Measurements from ENCODE around the gene CDCA4.
"Not testable (repeated sequence)": the region's sequence is repeated elsewhere in the genome, so short reads cannot be mapped to it uniquely, and the experiment has no call there.

CDCA4 gene

DNA sequence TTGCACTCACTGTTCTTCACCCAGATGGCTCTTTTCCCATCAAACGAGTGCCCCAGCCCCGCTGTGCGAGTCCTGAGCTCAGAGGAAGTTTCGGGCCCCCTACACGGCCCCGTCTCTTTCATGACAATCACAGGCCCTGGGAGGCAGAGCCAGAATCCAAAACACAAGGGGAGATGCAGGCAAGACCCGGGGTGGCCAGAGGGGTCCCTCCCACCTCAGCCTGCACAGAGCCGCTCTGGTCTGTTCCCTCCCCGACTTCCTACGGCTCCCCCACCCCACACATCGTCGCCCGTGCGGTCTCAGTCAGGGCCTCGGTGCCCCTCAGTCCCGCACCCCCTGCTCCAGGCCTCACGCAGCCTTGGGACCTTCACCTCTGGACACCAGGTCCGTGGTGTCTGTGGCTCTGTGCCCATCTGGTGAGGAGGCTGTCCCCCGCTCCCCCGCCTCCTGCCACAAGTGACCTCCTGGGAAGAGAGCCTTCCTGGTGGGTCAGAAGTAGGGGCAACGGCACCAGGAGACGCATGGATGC is 35.5 kb upstream of the CDCA4 start:
- no peak for DNase-seq

DNA sequence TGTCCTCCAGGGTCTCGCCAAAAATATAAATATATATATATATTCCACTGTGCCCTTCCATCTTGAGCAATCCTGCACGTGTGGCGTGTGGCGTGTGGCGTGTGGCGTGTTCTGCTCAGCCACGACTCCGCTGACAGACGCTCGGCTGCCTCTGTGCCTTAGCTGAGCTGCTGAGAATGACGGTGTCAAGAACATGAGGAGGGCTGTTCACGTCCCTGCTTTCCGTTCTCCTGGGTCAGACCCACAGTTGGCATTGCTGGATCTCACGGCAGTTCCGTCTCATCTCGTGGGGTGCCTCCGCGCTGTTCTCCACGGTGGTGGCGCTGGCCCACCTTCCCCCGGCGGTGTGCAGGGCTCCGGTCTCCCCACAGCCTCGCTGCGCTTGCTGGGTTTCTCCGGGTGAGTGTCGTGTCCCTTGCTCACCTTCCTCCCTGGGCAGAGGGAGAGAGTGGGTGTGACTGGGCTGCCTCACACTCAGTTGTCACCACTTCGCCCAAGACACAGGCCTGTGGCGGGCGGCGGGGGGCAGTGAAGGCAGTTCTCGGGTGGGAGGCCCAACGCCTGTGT is 34.9 kb upstream of the CDCA4 start:
- no peak for DNase-seq

DNA sequence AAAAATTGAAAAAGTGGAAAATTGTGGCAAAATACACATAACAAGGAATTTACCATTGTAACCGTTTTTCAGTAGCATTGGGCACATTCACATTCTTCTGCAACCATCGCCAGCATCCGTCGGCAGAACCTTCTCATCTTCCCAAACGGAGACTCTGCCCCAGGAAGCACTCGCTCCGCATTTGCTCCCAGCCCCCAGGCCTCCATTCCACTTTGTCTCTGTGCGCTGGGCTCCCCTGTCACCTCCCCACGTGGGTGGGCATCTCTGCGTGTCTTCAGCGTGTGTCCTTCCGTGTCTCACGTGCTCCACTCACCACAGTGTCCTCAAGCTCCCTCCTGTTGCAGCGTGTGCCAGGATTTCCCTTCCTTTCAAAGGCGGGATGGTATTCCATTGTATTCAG is 34.5 kb upstream of the CDCA4 start:
- DNase-seq: no peak

DNA sequence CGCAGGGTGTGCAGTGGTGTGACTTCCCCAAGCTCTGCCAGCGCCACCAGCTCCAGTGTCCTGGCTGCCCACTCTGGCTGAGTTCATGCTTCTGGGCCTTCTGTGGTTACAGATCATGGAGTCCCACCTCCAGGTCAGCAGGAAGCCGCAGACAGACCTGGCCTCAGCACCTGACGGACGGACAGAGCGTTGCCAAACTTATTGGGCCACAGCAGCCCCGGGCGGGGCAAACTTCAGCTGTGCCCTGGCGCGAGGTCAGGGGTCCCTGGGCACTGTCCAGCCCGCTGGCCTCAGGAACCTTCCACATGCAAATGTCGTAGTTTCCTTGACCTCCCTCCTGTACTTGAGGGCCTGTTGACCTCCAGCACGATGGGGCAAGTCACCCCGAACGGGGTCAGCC is 33.1 kb upstream of the CDCA4 start:
- no peak for DNase-seq

DNA sequence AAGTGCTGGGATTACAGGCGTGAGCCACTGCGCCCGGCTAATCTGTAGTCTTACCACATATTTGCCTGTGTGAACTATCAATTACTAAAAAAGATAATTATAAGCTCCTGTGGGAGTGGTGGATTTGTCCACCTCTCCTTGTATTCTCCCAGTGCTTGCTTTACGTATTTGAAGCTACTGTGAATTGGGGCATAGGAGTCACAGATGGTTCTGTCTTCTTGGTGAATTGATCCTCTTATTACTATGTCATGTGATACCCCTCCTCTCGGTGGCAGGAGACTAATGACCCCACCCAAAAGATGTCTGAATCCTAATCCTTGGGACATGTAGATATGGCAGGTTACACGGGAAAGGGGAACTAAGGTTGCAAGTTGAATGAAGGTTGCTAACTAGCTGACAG is 32.5 kb upstream of the CDCA4 start:
- no peak for DNase-seq

DNA sequence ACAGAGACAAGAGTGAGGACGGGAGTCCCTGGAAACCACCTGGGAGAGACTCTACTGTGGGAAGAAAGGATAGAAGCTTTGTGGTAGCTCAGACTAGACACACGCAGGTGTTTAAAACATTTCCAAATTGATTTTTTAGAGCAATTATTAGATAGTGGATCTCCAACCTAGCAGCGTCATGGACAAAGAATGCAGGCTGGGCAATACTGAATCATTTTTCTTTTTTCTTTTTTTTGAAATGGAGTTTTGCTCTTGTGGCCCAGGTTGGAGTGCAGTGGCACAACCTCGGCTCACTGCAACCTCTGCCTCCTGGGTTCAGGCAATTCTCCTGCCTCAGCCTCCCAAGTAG is 31.2 kb upstream of the CDCA4 start:
- no peak for DNase-seq

DNA sequence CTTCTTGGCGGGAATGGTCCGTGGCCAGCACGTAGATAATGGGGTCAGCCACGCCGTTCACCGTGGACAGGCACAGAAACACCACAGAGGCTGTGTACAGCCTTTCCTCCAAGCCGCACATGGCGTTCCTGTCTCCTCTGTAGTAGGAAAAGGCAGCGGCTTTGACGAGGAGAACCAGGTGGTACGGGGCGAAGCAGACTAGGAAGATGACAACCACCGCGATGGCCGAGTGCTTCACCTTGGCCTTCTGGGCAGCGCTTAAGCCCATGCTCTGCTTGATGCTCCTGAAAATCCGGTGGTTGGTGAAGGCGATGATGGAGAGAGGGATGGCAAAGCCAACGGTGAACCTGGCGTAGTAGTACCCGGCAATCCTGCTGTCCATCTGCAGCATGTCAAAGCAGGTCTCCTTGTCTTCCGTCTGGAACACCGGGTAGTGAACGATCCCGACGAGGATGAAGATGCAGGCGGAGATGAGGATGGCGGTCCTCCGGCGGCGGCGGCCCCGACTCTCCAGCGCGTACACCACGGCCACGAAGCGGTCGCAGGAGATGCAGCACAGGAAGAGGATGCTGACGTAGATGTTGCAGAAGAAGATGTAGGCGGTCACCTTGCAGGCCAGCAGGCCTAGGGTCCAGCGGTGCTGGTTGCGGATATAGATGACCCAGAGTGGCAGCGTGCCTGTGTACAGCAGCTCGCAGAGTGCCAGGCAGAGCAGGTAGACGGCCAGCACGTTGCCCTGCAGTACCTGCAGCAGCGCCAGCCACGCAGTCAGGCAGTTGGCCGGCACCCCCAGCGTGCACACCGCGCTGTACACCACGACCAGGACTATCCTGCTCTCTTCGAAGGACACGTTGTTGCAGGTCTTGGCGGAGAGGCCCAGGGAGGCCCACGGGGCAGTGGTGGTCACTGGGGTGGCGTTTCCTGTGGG is 30.6 kb upstream of the CDCA4 start:
- no peak for DNase-seq

DNA sequence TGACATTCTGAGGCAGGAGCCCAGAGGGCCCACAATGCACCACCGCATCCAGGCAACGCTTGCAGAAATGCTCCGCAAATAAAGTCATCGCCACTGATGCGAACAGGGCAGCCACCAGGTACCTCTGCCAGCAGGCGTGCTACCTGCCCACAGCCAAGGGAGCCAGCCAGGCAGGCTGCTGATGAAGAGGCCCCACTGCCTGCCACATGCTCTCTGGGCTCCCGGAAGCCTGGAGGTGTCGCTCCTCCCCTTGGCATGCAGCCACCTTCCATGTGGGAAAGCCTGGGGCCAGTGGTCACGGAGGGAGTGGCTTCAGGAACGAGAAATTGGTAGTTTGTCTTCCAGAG is 29.6 kb upstream of the CDCA4 start:
- no peak for DNase-seq

DNA sequence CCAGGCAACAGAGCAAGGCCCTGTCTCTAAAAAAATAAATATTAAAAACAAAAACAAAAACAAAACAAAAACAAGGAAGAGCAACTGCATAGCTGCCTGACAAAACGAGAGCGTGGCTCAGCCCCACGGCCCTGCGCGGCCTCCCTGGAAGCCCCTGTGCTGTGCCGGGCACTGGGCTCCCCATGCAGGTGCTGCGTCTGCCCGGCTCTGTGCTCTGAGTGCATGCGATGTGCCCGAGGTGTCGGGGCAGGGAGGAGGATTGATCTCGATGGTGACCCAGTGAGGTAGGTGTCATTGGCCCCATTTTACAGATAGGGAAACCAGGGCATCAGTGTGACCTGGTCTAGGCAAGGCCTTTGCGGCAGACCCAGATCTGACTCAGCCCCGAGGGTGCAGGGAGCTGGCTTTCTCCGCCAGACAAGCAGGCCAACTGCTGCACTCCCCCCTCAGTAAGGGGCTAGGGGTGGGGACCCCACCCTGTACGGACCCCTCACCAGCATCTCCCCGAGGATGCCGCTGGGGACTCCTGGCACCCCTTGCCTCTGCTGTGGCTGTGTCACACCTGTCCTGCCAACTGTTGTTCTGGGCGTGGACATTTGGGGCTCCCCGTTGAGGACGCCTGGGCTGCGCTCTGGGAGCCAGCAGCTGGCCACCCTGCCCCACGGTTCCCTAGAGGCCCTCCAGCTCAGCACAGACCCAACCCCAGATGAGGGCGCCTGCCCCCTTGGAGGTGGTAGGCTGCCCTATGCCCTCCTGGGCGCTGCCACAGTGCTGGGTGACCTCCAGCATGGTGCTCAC is 29.1 kb upstream of the CDCA4 start:
- DNase-seq: no peak

DNA sequence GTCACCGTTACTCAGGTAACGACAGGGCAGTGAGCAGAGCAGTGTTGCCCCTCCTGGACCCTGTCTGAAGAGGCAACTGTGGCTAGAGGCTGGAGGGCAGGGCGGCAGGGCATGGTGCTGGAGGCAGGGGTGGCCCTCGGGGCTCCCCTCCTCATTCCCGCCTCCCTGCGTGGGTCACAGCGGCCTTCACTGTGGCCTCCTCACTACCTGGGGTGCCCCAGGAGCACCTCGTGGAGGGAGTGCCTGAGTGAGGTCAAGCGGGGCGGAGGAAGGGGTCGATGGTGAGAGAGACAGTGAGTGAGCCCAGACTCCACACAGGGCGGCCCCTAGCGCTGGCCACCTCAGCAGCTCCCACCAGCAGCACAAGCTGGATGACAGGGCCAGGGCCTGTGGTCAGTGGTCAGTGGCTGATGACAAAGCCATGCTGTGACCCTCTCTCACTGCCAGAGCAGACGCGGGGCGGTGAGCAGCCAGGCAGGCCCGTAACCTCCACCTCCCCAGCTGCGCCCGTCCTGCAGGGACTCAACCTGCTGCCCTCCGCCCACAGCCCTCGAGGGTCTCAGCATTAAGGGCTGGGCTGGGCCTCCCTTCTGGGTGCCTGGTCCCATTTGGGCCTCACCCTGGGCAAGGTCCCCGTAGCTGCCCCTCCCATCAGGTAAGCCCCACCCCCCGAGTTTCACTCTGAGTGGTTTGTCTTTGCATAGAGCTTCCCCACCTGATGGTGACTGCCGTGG is 26.6 kb upstream of the CDCA4 start:
- no peak for DNase-seq

DNA sequence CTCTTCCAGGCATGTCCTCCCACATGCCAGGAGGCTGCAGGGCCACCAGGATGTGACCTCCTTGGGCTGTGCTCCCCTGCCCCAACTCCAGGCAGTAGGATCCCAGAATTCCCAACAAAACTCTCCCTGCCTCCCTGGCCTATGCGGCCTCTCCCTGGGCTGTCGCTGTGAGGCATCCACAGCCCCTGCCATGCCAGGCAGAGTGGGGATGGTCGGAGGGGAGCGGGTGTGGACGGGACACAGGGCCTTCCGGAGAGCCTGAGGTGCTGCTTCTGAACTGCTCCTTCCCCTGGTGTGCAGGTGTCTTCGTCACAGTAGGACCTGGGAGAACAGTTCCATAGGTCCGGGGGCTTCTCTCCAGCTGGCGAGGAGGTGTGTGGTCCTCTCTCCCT is 26.0 kb upstream of the CDCA4 start:
- DNase-seq: no peak

DNA sequence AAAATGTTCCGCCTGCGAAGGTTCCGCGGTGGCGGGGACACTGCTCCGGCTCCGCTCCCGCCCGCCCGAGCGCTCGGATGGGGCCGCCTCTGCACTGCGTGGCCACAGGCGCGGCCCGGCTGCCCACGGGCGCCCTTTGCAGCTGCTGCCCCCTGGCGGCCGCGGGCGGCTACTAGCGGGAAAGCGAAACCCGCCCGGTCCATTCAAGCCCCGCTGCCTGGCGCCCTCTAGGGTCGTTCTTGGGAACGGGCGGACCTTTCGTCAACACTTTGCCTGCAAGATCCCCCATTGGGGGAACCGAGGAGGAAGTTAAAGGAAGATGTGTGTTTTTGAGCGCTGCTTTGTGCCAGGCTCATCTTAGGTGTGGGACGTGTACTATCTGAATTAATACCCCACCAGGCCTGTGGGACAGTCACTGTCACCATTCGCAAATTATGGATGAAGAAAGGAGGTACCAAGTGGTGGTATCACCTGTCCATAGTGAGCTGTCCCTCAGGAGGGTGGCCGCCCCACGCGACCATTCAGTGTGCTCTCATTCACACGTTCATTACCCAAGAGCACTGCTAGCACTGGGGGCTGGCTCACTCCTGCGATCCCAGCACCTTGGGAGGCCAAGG is 24.9 kb upstream of the CDCA4 start:
- peak; percentile 84 for DNase-seq

DNA sequence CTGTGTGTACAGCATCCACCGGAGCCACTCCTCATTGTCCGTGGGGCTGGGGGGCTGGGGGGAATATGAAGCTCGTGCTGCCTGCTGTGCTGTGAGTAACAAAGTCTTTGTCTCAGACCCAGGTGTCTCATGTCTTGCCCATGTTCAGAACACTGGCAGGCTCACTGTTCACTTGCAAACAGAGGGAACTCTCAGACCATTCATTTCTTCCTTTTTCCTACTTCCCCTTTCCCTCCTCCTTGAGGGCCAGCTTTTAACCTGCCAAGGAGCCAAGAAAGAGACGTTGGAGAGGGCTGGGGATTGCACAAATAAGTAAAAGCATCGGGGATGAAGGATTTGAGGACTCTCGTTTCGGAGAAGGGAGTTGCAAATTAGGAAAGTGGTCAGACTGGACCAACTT is 22.8 kb upstream of the CDCA4 start:
- no peak for DNase-seq

DNA sequence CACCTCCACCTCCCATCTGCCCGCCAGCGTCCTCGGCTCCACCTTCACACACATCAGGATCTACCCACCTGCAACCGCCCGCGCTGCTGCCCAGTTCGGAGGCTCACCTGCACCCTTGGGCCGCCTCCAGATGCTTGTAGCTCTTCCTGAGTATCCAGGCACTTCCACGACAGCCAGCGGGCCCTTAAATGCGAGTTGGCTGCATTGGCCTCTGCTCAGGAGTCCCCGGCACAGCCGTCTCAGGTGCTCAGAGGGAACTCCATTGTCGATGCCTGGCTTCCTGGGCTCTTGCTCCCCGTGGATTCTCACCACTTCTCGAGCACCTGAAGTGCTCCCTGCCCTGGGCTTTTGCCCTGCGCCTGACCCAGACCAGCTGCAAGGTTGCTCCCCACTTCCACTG is 21.9 kb upstream of the CDCA4 start:
- no peak for DNase-seq

DNA sequence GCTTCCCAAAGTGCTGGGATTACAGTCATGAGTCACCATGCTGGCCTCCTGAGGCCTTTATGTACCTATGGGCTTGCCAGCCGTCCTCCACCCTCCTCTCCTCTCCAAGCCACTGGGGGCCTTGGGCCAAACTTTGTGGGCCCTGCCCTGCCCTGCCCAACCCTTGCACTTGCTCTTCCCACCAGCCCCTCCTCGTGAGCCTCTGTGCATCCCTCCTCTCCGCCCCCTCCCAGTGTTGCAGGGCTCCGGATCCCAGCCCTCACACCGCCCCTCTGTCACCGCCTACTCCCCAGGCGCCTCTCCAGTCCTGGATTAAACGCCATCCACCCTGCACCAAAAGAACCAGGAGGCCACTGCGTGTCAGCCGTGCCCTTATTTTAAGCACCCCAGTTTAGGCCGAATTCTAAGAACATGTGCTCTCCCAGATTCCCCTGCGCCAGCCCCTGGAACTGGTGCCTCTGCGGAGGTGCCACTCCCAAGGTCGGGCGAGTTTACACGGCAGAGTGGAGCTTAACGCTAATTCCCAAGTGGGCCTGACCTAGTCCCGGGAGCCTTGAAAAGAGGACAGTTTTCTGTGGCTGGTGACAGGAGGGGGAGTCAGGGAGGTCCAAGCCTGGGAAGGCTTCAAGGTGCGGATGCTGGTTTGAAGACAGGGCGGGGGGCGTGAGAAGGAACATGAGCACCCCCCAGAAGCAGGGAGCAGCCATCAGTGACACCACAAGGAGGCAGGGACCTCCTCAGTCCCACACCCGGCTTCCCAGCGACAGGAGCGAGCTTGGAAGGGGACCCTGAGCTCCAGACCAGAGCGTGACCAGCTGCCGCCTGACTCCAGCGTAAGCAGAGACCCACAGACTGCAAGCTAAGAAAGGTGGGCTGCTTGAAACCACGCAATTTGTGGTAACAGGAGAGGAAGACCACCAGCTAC is 21.2 kb upstream of the CDCA4 start:
- no peak for DNase-seq

DNA sequence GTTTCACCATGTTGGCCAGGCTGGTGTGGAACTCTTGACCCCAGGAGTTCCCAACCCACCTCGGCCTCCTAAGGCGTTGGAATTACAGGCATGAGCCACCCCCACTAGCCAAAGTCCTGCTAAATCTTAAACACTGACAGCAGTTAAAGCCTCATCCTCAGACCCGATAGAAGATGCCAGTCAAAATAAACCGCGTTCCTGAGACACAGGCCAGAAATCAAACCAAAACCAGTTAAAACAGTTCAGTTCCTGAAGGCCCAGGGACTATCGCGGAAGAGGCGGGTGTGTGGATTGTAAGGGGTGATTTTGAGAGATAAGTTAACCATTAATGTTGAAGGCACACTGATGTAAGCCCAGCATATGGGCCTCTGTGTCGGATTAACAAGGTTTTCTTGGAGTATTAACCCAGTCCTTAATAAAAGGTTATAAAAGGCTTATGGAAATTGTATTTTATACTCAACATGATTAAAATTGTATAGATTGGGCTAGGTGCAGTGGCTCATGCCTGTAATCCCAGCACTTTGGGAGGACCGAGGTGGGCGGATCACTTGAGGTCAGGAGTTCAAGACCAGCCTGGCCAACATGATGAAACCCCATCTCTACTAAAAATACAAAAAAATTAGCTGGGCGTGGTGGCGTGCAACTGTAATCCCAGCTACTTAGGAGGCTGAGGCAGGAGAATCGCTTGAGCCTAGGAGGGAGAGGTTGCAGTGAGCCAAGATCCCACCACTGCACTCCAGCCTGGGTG is 18.7 kb upstream of the CDCA4 start:
- no peak for DNase-seq

DNA sequence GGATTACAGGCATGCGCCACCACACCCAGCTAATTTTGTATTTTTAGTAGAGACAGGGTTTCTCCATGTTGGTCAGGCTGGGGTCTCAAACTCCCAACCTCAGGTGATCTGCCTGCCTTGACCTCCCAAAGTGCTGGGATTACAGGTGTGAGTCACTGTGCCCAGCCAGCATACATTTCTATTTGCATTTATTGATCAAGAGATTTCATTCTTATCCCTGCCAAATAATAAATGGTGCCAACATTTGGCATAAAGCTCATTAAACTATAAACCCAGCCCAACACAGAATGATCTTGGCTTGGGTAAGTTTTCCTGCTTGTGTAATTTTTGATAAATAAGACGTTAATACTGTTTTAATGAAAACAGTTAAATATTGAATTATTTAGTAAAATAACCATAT is 14.7 kb upstream of the CDCA4 start:
- DNase-seq: not testable (repeated sequence)

DNA sequence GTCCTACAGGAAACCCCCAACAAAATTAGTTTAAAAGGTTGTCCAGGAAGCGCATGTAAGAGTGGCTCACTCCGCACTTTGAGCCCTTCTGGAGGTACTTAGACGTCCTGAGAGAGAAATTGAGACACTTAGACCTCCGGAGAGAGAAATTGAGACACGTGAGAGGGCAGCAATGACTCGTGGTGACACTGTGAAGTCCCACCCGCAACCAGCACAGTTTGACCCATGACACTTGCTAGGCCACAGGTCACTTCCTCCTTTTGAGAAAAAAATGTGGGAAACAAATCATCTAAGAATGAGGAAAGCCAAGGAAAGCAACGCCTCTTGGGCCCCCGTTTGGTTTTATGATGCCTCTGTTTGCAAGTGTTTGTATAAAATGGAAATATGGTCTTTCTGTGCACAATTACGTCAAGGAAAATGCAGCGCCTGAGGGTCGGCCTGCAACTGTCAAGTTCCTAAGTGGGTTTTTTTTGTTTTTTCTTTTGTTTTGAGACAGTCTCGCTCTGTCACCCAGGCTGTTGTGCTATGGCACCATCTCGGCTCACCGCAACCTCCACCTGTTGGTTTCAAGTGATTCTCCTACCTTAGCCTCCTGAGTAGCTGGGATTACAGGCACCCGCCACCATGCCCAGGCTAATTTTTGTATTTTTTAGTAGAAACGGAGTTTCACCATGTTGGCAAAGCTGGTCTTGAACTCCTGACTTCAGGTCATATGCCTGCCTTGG is 13.6 kb upstream of the CDCA4 start:
- DNase-seq: no peak

DNA sequence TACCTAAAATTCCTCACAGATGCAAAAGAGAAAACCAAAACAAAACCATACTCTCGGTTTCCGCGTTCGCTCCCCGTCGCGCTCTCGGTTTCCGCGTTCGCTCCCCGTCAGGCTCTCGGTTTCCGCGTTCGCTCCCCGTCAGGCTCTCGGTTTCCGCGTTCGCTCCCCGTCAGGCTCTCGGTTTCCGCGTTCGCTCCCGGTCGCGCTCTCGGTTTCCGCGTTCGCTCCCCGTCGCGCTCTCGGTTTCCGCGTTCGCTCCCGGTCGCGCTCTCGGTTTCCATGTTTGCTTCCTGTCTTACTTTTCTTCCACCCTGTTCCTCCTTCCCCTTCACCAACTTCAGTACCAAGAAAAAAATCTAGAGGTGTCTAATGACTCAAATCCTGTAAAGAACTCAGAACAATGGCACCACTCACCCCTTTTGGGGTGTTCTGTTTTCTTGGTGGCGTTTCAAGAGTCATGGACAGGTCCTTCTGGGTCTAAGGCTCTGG is 12.6 kb upstream of the CDCA4 start:
- DNase-seq: not testable (repeated sequence)

DNA sequence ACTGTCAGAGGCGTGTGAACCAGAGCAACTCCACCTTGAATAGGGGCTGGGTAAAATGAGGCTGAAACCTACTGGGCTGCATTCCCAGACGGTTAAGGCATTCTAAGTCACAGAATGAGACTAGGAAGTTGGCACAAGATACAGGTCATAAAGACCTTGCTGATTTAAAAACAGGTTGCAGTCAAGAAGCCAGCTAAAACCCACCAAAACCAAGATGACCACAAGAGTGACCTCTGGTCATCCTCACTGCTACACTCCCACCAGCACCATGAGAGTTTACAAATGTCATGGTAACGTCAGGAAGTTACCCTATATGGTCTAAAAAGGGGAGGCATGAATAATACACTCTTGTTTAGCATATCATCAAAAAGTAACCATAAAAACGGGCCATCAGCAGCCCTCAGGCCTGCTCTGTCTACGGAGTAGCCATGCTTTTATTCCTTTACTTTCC is 11.6 kb upstream of the CDCA4 start:
- DNase-seq: not testable (repeated sequence)

Data from activated effector memory CD4-positive, alpha-beta T cell treated with Interleukin-2 at 50 U/mL for 16 hours (primary cell).